D341Med (cell line): ENCODE measurements around the gene TNFSF13B.
"Not testable (repeated sequence)": the region's sequence is repeated elsewhere in the genome, so short reads cannot be mapped to it uniquely, and the experiment has no call there.

Experiments used
- DNase-seq: peaks from one replicate; pipeline ENCODE4 v3.0.0; 2012; ENCODE audit warnings: low spot score

Gene TNFSF13B

DNA sequence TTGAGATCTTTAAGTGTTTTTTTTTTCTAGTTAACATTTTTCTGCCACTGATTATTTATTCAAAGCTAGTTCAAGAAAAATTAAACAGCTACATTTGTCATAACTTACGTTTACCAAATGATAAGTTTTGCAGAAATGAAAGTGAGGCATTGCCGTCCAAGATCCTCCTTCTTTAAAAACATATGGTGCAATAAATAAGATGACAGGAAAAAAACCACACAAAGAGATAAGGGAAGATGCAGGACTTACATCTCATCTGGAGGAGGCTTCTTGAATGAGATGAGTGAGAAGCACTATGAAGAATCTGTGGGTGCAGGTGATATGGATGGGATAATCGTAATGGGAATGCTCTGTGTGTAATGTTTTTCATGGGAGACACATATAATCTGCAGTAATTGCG, 12.4 kb downstream of the TNFSF13B start:
- DNase-seq, result no peak

DNA sequence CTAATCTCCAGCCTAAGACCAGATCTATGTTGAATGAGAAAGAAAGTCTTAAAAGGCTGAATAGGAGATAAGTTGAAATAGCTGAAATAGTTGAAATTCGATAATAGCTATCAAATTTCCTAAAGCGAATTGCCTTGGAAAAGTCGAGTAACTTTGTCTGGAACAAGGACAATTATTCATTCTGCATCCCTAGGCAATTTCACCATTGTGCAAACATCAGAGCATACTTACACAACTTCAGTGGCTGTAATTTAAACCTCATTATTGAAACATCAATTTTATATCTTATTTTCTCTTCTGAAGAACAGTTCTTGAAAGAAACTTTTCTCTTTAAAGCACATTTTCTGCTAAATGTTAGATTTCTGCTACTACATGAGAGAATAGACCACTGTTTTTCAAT, 13.6 kb downstream of the TNFSF13B start:
- DNase-seq, result no peak

DNA sequence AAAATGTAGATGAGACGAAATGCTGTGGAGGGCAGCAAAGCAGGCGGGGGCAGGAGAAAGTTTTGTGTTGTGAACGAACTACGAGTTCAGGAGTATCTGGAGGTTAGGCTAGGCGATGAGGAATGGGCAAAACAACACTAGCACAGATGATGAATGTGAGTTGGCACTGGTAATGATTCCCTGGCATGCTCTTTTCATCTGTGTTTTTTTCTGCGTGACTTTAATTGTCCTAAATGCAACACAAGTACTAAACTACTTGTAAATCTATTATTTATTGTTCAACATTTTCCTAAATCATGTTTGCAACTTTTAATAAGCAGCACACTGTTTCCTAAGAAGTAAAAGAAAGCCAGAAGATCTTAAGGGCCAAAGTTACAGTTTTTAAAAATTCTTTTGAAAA, 19.2 kb downstream of the TNFSF13B start:
- DNase-seq, result no peak

DNA sequence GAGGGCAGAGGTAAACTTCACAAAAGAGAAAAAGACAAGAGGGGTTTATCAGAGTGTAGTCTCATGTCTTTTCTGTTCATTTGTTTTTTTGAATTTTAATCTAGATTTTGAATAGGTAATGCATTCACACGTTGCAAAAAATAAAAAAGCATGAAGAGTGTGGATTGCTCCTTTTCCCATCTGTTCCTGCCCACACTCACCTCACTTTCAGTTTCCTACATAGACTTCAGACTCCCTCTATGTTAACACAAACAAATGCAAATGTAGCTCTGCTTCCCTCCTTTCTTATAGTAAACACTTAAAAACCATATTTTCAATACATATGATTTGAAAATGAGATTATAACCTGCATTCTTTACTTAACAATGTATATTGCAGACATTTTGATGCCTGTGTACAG, 20.3 kb downstream of the TNFSF13B start:
- no peak for DNase-seq

DNA sequence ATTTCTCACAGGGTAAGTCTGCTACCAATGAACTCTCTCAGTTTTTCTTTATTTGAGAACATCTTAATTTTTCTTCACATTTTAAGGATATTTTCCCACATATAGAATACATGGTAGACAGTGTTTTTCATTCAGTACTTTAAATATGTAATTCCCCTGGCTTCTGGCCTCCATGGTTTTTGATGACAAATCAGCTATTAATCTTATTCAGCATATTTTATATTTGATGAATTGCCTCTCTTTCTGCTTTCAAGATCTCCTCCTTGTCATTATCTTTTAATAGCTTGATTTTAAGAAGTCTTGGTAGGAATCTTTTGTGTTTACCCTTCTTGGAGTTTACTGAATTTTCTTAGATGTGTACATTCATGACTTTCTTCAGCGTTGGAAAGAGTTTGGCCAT, 27.6 kb downstream of the TNFSF13B start:
- no peak for DNase-seq

DNA sequence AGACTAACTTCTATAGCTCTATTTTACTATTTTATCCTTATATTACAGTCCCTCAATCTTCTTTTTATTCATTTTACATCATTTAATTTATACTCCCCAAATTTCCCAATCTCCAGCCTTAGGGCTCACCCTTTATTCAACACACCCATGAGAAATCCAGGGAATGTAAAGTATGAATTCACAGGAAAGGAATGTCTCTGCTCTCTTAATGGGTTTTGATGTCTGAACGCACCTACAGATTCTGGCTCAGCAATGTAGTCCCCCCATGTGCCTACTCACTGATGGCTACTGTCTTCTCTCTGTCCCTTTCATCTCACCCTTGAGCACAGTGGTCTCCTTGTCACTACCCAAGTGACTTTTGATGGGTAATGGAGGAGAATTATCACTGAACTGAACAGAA, 32.8 kb downstream of the TNFSF13B start:
- no peak for DNase-seq

DNA sequence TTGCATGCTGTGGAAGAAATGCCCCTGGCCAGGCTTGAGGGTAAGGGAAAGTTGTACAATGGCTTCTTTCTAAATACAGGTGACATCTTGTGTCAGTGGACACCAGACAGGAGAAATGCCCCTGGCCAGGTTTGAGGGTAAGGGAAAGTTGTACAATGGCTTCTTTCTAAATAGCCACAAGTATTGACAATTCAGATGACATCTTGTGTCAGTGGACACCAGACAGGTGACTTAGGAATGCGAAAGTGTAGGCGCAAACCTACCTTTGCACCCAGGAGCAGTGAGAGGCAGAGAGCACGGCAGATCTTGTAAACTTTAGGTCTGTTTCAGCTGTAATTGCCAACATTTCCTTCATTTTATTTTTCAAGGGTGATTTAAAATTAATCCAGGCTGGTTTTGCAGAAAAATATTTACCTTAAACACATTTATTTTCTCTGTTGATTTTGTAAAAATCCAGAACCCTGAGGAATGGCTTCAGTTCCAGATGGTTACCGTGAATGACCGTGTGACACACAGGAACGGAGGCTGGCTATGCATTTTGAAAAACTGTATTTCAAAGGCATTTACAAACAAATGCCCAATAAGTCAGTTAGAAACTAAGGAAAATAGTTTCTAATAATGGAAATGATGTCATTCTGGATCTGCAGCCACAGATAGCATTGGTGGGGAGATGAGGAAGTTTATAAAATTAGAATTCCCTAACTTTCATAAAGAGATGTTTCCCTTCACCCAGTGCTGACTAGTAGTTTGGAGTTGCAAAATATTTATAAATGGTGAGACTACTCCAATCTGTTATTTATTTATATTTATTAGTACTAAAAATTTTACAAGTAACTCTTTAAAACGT, 34.9 kb downstream of the TNFSF13B start:
- DNase-seq, result no peak

DNA sequence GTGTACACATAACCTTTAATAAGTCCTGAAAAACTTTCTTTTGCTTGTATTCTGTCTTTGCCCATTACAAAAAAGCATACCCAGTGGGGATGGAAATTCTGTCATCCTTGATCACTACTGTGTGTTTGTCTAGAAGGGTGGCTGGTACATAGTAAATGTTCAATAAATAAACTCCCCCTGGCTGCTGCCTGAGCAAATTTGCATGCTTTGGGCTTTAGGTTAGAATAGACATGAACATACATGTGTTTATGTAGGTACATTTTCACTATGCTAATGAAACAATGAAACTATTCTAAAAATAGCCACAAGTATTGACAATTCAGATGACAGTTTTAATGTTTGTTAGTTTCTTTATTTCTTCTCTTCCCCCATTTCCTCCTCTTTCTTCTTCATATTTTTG, 36.1 kb downstream of the TNFSF13B start:
- DNase-seq, result no peak

DNA sequence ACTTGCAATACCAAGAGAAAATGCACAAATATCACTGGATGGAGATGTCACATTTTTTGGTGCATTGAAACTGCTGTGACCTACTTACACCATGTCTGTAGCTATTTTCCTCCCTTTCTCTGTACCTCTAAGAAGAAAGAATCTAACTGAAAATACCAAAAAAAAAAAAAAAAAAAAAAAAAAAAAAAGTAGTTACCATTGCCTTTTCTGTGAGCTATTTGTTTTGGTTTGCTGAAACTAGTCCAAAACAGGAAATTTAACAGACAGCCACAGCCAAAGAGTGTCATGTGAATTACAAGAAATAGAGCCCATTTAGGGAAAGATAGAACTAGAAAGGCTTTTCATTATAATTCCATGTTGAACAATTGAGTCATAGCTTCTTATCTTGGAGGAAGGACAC, 37.3 kb downstream of the TNFSF13B start:
- DNase-seq, result no peak

DNA sequence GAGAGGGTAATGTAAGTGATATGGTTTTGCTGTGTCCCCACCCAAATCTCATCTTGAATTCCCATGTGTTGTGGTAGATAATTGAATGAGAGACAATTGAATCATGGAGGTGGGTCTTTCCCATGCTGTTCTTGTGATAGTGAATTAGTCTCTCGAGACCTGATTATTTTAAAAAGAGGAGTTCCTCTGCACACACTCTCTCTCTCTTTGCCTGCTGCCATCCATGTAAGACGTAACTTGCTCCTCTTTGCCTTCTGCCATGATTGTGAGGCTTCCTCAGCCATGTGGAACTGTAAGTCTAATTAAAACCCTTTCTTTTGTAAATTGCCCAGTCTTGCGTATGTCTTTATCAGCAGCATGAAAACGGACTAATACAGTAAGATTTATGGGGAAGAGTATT, 42.1 kb downstream of the TNFSF13B start:
- DNase-seq, result not testable (repeated sequence)

DNA sequence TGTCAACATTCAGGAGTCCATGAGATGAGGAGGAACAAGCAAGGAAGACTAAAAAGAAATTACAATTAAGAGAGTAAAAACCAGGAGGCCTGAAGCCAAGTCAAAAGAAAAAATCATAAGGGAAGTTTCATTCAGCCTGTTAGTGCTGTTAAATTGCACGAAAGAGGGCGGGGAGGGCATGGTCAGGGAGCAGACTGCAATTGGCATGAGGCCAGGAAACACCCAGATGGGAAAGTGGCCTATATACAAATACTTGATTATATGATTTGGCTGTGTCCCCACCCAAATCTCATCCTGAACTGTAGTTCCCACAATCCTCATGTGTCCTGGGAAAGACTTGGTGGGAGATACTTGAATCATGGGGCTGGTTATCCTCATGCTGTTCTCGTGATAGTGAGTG, 43.9 kb downstream of the TNFSF13B start:
- no peak for DNase-seq

DNA sequence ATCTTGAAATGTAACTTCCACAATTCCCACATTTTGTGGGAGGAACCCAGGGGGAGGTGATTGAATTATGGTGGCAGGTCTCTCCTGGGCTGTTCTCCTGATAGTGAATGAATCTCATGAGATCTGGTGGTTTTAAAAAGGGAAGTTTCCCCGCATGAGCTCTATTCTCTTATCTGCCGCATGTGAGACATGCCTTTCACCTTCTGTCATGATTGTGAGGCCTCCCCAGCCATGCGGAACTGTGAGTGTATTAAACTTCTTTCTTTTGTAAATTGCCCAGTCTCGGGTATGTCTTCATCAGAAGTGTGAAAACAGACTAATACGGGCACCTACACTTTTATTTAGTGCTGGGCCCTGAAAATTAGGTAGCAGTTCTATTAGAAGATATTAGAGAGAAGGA, 45.8 kb downstream of the TNFSF13B start:
- DNase-seq, result no peak

DNA sequence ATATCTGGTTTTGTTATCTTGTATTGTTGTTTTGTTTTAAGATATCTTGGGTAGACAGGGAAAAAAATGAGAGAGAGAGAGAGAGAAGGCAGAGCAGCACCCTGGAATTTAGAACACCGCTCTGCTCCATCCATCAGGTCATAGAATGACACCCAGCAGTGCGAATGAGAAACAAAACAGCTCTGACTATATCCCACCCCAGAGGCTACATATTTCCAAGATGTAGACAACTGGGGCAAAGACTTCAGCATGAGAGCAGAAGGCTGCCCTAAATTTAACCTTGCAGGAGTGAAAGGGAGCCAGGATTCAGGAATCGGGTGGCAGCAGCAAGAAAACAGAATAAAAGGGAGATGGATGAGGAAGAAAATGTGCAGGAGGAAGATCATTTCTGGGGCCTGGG, 46.5 kb downstream of the TNFSF13B start:
- DNase-seq, result no peak

DNA sequence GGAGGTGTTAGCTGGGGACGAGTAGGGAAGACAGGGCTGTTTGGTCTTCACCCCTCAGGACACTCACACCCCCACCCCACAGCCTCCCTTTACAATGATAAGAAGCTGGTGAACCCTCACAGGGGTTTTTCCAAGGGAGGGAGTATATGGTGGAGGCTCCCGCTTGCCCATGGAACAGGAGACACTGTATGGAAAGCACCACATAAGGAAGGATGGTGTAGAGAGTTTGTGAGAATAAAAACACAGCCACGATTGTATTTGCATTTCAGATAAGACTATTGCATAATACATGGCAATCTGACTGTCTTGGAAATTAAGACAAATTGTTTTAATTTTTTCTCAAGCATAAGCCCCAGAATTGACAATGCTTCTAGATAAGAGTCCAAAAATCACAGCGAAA, 46.9 kb downstream of the TNFSF13B start:
- DNase-seq, result no peak

DNA sequence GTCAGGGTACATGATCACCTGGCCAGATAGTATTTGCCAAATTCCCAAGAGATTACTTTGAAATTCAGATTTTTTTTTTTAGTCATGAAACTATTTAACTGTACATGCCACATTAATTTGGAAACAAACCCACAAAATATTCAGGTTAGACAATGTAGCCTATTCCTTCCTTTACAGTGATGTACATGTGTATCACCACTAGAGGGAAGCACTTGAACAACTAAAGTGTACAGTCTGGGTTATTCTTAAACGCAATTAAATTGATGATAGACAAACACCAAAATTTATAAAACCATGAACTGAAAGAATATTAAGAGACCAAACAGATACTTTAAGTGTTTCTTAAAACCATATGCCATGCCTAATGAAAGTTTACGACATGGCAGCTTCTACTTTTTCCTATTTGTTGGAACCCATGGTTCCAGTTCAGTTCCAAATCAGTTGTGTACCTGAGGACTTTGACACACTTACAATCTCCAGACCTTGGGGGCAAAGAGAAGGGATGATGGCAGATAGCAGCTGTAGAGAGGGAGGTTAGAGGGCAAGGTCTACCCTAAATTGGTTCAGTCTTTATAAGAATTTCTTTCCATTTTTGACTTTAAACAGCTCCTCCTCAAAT, 52.8 kb downstream of the TNFSF13B start:
- no peak for DNase-seq

DNA sequence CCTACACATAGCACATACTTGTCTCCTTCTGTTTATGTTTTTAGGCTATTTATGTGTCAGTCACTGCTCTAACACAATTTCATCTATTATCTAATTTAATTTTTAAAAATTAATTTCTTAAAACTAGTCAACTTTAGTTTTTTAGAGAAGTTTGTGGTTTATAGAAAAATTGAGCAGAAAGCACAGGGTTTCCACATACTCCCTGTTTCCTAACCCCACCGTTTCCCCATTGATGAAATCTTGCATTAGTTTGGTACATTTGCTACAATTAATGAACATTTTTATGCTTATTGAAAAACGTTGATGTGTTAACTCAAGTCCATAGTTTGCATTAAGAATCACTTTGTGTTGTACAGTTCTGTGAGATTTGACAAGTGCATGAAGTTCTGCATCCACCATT, 53.5 kb downstream of the TNFSF13B start:
- DNase-seq, result no peak

DNA sequence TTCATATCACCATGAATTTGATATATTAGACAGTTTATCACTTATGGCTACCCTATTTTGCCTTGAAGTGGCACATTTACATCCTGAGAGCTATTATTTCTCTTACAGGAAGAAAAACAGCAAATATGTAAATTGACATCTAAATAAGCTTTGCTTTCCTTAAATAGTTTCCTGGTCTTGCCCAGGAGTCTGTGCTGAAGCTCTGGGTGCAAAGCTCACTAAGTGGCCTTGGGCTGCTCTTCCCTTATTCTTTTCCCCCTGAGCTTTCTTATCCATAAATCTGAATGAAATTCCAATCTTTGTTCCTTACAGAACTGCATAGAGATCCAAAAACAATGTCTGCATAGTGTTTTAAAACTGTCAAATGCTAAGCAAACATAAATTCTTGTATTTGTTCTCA, 56.3 kb downstream of the TNFSF13B start:
- no peak for DNase-seq

DNA sequence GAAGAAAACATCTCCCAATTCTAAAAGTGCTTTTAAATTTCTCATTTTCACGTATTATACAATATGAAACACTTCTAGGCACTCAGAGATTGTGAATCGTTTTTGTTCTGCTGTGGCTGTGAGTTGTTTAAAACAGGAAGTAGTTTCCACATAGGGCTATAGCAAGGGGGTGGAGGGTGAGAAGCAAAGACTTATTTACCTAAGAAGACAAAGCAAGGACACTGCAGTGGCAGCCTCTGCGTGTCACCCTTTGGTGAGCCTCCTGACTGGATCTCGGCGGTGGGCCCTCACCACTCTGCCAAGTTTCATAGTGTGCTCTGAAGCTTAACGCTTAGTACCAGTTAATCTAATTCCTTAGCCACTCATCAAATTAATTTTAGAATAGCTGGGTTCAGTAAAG, 56.8 kb downstream of the TNFSF13B start:
- DNase-seq, result no peak

DNA sequence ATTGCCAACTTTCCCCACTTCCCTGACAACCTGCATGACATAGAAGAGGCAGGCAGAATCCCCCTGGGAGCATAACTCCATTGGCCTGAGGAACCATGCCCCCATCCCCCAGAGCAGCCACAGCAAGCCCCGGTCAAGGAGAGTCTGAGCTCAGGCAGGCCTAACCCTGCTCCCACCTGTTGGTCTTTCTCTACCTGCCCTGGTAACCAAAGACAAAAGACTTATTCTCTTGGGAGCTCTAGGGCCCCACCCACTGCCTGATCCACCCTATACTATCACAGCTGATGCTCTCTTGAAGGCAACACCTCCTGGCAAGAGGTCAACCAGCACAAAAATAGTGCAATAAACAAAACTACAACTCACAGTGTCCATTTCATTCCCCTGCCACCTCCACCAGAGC, 59.3 kb downstream of the TNFSF13B start:
- no peak for DNase-seq

DNA sequence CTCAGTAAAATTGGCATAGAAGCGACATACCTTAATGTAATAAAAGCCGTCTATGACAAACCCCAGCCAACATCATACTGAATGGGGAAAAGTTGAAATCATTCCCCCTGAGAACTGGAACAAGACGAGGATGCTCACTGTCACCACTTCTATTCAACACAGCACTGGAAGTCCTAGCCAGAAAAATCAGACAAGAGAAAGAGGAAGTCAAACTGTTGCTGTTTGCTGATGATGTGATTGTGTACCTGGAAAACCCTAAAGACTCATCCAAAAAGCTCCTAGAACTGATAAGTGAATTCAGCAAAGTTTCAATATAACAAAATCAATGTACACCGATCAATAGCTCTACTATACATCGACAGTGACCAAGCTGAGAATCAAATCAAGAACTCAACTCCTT, 63.3 kb downstream of the TNFSF13B start:
- no peak for DNase-seq

DNA sequence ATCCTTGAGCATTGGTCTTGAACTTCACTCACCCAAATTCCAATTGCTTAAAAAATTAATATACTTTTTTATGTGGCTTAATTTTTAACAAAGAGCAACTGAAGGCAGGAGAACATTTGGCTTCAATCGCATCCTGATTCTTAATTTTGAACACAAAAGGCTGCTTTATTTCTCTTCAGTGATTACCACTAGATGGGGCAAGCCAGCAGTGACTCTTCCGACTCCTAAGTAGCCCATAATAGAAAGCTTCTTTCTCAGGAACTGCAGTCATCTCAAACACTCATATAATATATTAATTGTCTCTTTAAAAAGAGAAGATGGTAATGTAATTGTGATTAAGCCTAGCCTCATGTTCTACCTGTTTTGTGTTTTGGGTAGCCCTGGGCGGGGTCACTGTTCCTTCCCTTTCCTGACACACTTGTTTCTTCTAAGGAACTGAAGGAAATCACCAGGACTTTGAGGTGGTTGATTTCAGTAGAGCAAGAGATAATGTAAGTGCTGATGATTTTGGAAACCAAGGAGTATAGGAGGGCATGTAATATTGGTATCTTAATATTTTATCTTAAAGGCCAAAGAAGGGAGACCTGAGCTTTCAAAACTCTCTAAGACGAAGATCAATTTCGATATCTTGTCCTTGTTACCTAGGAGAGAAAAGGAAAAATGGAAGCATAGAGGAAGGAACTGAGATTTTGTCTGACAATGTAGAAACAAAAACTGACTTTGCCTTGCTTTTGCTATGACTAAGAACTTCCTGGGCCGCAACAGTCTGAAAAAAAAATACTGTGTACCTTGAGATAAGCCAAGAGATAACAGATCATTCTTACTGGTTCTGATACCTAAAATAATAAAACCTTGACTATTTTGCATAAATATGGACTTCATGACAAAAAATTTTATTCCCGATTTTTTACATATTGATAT, 73.1 kb downstream of the TNFSF13B start:
- DNase-seq, result peak; percentile 39

DNA sequence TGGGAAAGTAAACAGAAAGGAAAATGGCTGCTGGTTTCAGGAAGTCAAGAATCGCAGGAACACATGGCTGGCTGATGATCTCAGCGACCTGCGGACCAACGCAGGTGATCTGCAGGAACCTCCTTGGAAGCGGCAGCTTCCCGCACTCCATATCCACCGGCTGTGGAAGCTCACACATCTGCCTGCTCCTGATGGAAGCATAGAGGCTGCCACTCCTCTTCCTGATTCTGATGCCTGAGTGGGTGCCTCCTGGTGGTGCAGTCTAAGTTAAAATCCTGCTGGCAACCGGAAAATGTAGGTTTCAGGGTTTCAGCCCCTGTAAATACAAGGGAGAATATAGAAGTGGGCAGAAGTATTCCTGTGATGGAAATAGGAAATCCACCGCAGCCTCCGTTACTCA, 75.5 kb downstream of the TNFSF13B start:
- DNase-seq, result no peak

DNA sequence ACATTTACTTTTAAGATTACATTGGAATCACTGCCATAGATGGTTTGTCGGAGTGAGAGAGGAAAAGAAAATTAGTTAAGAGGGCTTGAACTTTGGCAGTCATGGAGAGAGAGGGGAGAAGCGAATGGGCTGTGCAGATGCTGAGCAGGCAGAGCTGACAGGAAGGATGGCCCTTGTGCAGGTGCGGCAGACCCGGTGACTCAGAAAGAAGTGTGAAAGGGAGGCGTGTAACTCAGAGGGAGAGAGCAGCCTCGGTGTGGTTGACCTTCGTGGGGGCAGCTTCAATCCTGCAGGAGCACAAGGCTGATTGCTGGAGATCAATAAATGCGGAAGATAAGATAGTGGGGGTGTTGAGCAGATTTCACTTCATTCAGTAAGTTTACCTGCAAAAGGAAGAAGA, 76.9 kb downstream of the TNFSF13B start:
- DNase-seq, result no peak
